OCI-LY7 (cell line): ENCODE data around the gene CDK5R2.

ENCODE experiments used
- EZH2phosphoT487 ChIP-seq: fragments of 200-600 bp; sonication (generic); IDR thresholded peaks from 2 replicates; pipeline ENCODE4 v1.6.1; 2018; ENCODE audit warnings: low read depth, borderline replicate concordance, mild to moderate bottlenecking, mixed run types, antibody characterized with exemption, low read length, moderate library complexity, mixed read lengths
- TF ChIP-seq, protein P1 (sequence below): fragments of 200-600 bp; sonication (generic); conservative IDR thresholded peaks from 2 replicates; pipeline ENCODE4 v1.5.1; 2014; ENCODE audit warnings: mild to moderate bottlenecking, antibody characterized with exemption, low read length, moderate library complexity, mixed read lengths

DNA sequence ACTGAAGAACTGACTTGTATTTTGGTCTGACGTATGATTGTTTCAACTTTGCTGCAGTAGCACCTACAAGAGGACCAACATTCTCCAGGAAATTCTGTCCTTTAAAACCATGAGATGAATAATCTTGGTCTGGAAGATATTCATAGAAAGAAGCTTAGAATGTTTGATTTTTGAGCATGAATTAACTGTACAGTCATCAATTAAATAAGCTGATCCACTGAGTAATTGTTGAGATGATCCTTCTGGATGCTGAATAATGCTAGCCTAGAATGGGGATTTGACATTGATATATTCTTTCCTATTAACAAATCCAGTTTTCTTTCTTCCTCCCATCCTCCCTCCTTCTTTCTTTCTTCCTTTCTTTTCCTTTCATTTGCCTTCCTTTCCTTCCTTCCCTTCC lies 39.0 kb upstream of the CDK5R2 start:
- TF ChIP-seq EZH2phosphoT487, result no peak
- TF ChIP-seq, protein P1, sequence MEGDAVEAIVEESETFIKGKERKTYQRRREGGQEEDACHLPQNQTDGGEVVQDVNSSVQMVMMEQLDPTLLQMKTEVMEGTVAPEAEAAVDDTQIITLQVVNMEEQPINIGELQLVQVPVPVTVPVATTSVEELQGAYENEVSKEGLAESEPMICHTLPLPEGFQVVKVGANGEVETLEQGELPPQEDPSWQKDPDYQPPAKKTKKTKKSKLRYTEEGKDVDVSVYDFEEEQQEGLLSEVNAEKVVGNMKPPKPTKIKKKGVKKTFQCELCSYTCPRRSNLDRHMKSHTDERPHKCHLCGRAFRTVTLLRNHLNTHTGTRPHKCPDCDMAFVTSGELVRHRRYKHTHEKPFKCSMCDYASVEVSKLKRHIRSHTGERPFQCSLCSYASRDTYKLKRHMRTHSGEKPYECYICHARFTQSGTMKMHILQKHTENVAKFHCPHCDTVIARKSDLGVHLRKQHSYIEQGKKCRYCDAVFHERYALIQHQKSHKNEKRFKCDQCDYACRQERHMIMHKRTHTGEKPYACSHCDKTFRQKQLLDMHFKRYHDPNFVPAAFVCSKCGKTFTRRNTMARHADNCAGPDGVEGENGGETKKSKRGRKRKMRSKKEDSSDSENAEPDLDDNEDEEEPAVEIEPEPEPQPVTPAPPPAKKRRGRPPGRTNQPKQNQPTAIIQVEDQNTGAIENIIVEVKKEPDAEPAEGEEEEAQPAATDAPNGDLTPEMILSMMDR, result no peak
